ENCODE measurements around the gene KCNRG.
"Not testable (repeated sequence)": the region's sequence is repeated elsewhere in the genome, so short reads cannot be mapped to it uniquely, and the experiment has no call there.

The KCNRG gene

DNA sequence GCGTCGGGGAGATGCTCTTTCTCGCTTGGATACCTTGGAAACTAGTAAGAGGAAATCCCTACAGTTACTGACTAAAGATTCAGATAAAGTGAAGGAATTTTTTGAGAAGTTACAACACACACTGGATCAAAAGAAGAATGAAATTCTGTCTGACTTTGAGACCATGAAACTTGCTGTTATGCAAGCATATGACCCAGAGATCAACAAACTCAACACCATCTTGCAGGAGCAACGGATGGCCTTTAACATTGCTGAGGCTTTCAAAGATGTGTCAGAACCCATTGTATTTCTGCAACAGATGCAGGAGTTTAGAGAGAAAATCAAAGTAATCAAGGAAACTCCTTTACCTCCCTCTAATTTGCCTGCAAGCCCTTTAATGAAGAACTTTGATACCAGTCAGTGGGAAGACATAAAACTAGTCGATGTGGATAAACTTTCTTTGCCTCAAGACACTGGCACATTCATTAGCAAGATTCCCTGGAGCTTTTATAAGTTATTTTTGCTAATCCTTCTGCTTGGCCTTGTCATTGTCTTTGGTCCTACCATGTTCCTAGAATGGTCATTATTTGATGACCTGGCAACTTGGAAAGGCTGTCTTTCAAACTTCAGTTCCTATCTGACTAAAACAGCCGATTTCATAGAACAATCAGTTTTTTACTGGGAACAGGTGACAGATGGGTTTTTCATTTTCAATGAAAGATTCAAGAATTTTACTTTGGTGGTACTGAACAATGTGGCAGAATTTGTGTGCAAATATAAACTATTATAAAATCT, 2.7 kb upstream of the KCNRG start:
- no peak for DNase-seq

DNA sequence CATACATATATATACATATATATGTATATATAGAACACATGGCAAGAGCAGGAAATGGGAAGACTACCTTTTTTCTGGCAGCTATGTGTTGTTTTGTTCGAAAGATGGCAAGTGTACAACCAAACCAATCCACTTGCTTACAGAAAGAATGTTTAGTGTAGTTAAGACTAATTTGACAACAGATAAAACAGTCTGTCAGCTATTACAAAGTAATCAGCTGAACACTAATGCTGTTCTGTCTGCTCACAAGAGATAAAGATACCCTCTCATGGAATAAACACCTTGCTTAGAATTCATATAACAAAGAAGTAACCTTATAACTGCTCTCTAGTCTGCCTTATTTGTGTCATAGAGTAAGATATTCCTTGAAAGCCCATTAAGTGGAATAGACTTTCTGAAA, 858 bp upstream of the KCNRG start:
- no peak for DNase-seq

DNA sequence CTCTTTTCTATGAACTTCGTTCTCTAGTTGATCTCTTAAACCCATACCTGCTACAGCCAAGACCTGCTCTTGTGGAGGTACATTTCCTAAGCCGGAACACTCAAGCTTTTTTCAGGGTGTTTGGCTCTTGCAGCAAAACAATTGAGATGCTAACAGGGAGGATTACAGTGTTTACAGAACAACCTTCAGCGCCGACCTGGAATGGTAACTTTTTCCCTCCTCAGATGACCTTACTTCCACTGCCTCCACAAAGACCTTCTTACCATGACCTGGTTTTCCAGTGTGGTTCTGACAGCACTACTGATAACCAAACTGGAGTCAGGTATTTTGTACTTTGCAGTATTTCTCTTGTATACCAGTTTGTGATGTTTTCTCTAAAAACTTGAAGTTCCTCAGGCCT, 506 bp downstream of the KCNRG start:
- DNase-seq, result no peak

DNA sequence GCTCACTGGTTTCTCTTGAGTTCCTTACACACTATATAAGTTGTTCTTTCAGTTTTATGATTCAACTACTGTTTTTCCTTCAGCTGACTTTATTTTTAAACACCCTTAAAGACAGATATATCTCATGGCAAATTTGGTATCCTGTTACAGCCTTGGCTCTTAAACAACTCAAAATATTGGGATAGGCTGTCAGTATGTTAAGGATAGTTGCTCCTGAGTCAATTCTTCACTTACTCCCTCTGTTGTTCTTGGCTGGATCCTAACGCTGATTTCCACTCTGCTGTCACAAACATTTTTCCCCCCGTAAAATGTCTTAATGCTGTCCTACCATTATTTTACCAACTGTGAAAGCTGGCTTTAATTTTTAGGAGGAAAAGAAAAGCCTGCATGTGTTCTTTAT, 1.2 kb downstream of the KCNRG start:
- DNase-seq, result no peak

DNA sequence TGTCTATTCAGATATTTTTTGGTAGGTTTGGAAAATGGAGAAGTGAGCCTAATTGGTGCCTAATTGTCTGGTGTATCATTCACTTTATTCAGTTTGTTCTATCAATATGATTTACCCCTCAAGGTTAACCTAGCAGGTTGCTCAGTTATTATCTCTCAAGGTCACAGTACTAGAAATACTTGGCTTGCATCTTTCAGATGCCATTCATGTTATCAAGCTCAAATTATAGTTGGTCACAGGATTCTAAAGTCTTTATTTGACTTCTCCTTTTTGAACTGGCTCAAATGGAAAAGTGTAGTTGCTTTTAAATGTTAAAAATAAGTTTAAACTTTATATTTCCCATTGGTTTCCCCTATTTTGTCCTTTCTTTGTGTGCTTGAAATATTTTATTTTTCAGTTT, 2.6 kb downstream of the KCNRG start:
- DNase-seq, result no peak

DNA sequence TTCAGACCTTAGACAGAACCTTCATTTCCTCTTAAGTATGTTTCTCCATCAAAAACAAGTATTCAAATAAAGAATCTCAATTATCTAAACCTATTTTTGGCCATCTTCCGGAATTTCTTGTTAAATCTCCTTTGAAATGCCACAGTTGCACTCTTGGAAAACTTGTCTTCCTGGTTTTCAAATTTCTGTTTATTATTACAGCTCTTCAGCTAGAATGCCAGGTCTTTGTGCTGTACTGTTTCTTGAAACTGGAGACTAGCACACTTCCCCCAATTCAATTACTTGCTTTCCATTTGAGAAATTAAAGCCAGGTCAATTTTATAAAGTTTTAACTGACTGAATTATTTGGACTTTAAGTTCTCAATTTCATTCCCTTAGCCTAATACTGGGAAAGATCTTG, 10.2 kb downstream of the KCNRG start:
- no peak for DNase-seq

DNA sequence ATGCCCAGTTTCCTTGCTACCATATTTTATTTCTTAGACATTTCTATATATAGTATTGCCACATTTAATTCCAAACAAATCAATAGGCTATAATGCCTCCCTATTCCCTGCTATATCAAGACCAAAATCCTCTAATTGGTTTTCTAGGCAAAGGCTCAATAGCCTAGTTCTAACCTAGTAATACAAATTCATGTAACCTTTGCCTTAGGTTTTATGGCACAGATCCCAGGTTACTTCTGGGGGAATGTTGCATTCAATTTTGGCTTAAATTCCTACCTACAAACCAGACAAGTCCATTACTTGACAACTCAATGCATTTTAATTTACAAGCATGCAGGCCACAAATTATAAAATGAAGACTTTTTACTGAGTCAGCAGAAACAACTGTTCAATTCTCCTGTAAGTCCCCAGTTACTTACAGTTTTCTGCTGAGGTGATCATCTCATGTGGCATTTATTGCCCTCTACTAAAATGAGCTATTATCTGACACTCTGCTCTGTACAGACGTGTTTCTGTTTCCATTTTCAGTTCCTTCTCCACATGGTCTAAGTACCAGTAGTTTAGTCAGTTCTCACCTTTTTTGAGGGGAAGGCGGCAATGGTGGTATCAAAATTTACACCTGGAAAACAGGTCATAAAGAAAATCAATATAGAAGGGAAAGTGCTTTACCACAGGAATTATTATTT, 11.7 kb downstream of the KCNRG start:
- DNase-seq, result no peak

DNA sequence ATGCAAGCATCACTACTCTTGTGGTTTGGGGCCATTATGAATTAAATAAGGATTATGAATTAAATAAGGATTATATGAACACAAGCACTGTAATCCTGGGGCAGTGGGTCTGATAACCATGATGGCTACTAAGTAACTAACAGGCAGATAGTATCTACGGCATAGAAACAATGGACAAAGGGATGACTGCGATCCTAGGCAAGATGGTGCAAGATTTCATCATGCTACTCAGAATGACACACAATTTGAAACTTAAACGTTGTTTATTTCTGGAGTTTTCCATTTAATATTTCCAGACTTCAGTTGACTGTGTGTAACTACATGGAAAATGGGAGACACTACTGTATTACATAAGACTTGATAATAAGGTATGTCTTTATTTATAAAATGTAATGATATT, 15.1 kb downstream of the KCNRG start:
- DNase-seq, result no peak

DNA sequence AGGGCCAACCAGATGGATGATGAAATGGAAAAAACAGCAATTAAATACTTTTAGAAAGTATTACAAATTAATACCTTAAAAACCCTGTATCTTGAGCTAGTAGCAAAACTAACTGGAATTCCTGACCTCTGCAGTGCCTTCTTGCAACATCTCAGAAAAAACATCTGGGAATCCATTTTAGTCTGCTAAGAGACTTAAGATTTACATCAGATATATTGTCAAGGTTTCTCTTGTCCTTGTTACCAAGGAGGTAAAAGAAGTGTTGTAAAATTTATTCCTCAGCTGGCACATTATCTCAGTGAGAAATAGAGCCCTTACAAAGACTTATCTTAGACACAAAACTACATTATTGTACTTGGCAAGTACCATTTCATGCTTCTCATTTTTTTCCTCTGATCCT, 18.5 kb downstream of the KCNRG start:
- no peak for DNase-seq

DNA sequence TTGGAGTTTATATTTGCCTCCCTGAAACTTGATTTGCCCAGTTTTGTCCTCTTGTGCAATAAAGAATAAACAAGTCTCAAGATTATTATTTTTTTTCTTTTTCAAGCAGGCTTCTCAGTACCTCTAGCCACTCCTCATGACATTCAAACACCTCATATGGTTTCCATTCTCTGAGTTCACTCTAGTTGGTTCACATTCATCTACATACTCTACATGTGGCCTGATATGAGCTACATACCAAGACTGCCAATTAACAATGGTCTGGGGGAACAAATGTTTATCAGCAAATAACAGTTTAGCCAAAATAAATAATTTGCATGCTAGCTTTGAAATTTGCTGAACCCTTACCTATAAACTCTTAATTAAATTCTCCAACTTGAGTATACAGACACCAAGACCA, 22.5 kb downstream of the KCNRG start:
- no peak for DNase-seq

DNA sequence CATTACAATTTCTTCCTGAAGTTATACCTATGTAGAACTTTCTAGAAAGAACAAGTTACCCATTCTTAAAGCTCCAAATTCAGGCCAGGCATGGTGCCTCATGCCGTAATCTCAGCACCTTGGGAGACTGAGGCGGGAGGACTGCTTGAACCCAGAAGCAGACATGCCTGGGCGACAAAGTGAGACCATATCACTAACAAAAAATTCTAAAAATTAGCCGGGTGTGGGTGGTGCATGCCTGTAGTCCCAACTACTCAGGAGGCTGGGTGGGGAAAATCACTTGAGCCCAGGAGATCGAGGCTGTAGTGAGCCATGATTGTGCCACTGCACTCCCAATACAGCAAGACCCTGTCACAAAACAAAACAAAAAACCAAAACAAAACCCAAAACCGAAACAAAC, 23.0 kb downstream of the KCNRG start:
- no peak for DNase-seq

DNA sequence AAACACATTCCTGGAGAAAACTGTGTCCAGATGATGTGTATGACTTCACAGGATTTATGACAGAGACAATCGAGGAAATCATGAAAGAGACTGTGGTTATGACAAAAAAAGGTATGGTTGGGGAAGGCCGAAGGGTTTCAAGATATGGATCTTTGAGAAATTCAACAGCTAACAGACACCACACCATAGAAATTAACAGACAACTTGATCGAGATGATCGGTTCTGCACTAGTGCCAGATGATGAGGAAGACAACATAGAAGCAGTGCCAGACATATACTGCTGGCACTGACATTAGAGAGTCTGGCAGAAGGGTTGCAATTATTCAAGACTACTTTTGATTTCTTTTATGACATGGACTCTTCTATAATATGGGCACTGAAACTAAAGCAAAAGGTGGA, 37.2 kb downstream of the KCNRG start:
- DNase-seq, result no peak

DNA sequence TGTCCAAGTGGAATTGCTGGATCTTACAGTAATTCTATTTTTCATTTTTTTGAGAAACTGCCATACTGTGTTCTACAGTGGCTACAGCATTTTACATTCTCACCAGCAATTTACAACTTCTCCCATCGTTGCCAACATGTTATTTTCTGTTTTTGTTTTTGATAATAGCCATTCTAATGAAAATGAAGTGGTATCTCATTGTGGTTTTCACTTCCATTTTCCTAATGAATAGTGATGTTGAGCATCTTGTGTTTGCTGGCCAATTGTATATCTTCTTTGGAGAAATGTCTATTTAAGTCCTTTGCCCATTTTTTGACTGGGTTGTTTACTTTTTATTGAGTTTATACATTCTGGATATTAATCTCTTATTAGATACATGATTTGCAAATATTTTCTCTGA, 38.6 kb downstream of the KCNRG start:
- no peak for DNase-seq

DNA sequence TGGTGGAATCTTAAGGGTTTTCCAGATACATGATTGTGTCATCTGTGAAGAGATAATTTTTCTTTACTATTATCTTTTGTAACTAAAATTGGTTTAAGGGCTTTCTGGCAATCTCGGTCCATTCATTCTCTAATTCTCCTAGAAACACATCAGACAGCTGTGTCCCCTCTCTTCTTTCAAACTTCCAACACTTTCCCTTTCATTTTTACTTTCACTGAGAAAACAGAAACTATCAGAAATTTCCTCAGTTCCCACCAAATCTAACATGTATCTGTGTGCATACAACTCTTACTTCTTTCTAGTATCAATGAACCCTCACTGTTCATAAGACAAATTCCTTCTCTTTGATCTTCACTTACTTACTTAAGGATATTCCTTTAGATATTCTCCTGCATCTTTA, 40.2 kb downstream of the KCNRG start:
- DNase-seq, result no peak

DNA sequence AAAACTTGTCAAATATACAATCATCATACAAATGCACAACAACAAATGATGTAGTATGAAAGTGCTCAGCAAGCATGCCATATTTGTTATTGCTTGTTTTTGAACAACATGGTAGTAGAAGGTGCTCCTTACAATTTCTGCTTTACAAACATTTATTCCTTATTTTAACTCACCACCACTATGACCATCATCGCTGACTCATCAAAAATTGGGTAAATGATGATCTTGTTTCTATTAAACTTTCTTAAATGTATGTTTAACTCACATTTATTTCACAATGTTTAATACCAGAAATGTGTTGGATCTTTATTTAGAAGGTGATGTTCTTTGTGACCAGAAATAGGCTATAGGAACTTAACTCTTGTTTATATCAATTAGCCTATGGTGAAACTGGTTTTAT, 45.5 kb downstream of the KCNRG start:
- DNase-seq, result no peak

DNA sequence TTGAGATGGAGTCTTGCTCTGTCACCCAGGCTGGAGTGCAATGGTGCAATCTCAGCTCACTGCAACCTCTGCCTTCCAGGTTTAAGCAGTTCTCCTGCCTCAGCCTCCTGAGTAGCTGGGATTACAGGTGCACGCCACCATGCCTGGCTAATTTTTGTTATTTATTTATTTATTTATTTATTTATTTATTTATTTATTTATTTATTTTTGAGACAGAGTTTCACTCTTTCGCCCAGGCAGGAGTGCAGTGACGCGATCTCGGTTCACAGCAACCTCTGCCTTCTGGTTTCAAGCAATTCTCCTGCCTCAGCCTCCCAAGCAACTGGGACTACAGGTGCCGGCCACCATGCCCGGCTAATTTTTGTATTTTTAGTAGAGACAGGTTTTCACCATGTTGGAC, 47.1 kb downstream of the KCNRG start:
- DNase-seq, result not testable (repeated sequence)

DNA sequence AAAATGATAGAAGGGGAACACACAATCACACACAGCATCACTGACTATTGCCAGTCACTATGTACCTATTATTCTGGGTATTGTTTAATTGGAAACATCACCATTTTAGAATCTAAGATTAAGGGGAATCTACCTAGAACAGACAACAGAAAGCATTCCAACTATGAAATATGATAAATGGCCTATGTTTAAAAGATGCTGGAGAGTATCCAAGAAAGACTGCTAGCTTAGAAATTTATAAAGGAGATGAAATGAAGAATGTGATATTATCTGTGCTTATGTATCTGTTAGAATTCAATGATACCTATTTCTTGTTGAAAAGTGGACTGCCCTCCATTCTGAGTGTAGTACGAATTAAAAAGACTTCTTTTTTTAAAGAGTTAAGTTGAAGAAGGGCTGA, 50.5 kb downstream of the KCNRG start:
- DNase-seq, result no peak

DNA sequence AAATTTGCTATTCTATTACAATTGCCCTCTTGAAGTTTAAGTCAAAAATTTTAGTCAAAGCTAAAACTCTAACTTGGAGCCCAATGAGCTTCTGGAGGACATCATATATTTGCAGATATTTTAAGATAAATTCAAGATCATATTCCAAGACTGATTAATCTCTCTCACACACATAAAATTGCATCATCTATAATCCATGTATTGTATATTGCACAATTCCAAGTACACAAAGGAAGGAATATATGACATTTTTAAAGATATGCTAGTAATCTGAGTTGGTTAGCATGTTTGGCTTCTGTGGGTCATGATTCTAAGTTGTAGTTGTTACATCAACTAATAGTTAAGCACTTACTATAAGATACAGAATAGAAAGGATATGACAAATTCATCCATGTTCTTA, 53.3 kb downstream of the KCNRG start:
- DNase-seq, result no peak

DNA sequence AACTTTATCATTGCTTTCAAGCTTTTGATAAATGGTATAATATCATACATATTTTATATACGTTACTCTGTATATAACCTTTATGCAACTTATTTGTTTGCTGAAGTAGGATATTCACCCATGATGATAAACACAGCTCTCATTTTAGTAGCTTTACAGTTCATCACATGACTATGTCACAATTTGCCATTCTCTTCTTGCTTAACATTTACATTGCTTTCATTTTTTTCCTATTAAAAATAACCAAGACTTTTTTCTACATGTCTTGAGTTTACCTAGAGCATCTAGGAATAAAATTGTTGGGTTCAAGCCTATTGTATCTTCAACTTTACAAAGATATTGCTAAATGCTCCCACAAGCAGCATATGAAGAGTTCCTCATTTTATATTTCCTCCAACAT, 54.0 kb downstream of the KCNRG start:
- DNase-seq, result no peak

DNA sequence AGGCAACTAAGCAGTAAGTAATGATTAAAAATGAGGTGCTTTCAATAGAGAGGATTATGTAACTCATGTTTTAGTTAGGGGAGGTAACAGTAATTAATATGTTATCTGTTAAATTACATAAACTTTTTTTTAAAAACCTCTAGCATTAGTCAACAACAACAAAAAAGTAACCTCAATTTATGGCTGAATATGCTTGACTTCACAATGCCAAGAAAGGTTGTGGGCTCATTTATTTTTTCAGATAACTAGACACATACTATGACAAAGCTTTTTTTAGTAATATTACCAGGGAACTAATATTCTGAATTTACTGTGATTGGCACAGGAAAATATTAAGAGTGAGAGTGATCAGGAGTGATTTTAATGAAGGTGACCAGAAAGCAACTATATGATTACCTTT, 54.9 kb downstream of the KCNRG start:
- no peak for DNase-seq
